ENCODE measurements around the gene MYOM1. TPM values are rescaled to one million over a fixed set of nuclear protein-coding genes. Genes with fewer than 3 reads are reported as not detected.

The MYOM1 gene
- total RNA-seq, 1 donor from 2014 or later = 0.49 TPM

DNA sequence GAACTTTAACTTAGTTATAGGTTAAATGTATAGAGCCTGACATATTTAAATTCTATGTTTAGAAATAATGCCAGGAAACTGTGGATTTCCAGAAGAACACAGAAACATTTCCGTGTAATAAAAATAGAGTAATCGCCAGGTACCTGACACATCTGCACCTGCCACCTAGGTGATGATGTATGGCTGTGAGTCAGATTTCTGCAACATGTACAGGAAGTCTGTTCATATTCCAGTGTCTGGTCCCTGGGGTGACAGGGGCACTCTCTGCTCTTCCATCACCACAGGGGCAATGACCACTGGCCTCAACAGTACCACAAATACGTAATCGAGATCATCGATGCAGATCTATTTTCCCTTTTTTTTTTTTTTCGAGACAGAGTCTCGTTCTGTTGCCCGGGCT lies 105.7 kb downstream of the MYOM1 start:
- Mint-ChIP-seq H3K9me3 (ENCODE audit: unreplicated experiment) (no peaks in the 10 kb centered on the region), H3K36me3 (ENCODE audit: low read depth, unreplicated experiment) (no peaks in the 10 kb centered on the region), H3K4me1 (ENCODE audit: unreplicated experiment) (no peaks in the 10 kb centered on the region), H3K4me3 (ENCODE audit: unreplicated experiment) (no peak overlapping the region), H3K27ac (ENCODE audit: unreplicated experiment) (no peak overlapping the region), H3K27me3 (ENCODE audit: unreplicated experiment) (no peaks in the 10 kb centered on the region)
- no peak for TF ChIP-seq CTCF (IDR thresholded peaks at IDR 0.05; ENCODE audit: unreplicated experiment)
- no peak for DNase-seq (ENCODE audit: low spot score)

GRCh38 chr18:3111523-3112240 lies 108.1 kb downstream of the MYOM1 start:
- DNase-seq (ENCODE audit: low spot score) = no peak
- Mint-ChIP-seq H3K27me3 (ENCODE audit: unreplicated experiment) (no peaks in the 10 kb centered on the region), H3K9me3 (ENCODE audit: unreplicated experiment) (no peaks in the 10 kb centered on the region), H3K36me3 (ENCODE audit: low read depth, unreplicated experiment) (no peaks in the 10 kb centered on the region), H3K4me3 (ENCODE audit: unreplicated experiment) (no peak overlapping the region), H3K4me1 (ENCODE audit: unreplicated experiment) (no peaks in the 10 kb centered on the region), H3K27ac (ENCODE audit: unreplicated experiment) (no peak overlapping the region)
- no peak for TF ChIP-seq CTCF (IDR thresholded peaks at IDR 0.05; ENCODE audit: unreplicated experiment)

DNA sequence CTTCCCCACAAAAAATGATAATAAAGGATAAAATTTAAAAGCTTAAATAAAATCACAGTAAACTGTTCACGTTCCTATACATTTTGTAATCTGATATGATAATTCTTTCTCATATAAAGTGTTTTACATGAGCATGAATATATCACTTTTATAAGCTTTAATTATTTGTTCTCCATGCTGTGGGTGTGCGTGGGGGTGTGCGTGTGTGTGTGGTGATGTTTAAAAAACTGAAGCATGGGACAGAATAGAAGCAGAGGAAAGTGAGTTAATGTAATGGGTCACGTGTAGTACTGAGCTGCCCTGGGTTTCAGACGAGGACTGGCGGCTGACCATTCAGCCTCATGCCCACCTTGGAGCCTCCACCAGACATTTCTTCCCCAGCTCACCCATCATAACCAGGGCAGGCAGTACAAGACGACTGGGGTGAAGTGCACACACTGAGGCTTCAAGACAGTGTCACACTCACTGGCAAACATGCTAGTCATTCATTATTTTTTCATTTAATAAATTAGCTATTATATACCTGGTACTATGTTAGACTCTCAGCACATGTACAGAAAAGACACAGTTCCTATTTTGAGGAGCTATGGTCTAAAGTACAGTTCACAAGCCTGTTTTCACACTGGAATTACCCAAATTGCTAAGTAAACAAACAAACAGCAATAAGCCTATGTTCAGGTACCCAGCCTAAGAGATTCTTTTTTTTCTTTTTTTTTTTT lies 109.6 kb downstream of the MYOM1 start:
- Mint-ChIP-seq H3K27me3 (ENCODE audit: unreplicated experiment) (no peaks in the 10 kb centered on the region), H3K36me3 (ENCODE audit: low read depth, unreplicated experiment) (no peaks in the 10 kb centered on the region), H3K27ac (ENCODE audit: unreplicated experiment) (no peak overlapping the region), H3K4me1 (ENCODE audit: unreplicated experiment) (no peaks in the 10 kb centered on the region), H3K4me3 (ENCODE audit: unreplicated experiment) (no peak overlapping the region), H3K9me3 (ENCODE audit: unreplicated experiment) (no peaks in the 10 kb centered on the region)
- no peak for DNase-seq (ENCODE audit: low spot score)
- no peak for TF ChIP-seq CTCF (IDR thresholded peaks at IDR 0.05; ENCODE audit: unreplicated experiment)

DNA sequence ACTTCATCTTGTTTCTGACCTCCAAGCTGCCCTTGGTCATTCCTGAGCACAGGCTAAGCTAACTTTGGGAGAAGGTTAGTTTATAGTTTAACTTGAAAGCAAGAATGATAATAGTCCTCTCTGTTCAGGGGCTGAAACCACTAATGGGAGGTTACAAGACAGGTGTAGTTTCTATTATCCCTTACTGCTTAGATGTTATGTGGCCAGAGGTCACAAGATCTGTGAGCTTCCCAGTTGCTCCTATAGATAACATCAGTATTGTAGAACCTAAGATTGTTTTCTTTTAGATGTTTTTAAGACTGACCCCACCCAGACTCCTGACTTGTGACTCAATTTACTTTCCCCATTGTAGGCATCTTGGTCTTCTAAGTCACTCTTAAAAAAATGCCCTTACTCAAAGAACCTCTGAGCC lies 112.0 kb downstream of the MYOM1 start:
- no peak for DNase-seq (ENCODE audit: low spot score)
- Mint-ChIP-seq H3K4me1 (ENCODE audit: unreplicated experiment) (no peaks in the 10 kb centered on the region), H3K4me3 (ENCODE audit: unreplicated experiment) (no peak overlapping the region), H3K36me3 (ENCODE audit: low read depth, unreplicated experiment) (no peaks in the 10 kb centered on the region), H3K27ac (ENCODE audit: unreplicated experiment) (no peak overlapping the region), H3K27me3 (ENCODE audit: unreplicated experiment) (no peaks in the 10 kb centered on the region), H3K9me3 (ENCODE audit: unreplicated experiment) (no peaks in the 10 kb centered on the region)
- TF ChIP-seq CTCF (IDR thresholded peaks at IDR 0.05; ENCODE audit: unreplicated experiment) = no peak

All from endothelial cell (in vitro differentiated cells).